H9 (cell line): Measurements from ENCODE around the gene MNAT1. TPM values are rescaled to one million over a fixed set of nuclear protein-coding genes. Genes with fewer than 3 reads are reported as not detected.

Experiments
- DNase-seq: peaks from one replicate; pipeline ENCODE4 v3.0.0-alpha.2; 2017
- H2AFZ ChIP-seq: one replicate; pipeline ENCODE4 v1.6.1; 2013; ENCODE audit warnings: mild to moderate bottlenecking, low read length, control low read depth, moderate library complexity
- H2AK5ac ChIP-seq: 2 replicates; pipeline ENCODE4 v1.6.1; 2013; ENCODE audit warnings: low read length, control low read depth, mixed read lengths; ENCODE audit not compliant: insufficient read length
- H2BK120ac ChIP-seq: one replicate; pipeline ENCODE4 v1.6.1; 2013; ENCODE audit warnings: low read depth, mild to moderate bottlenecking, low read length, control low read depth, inconsistent platforms; ENCODE audit not compliant: poor library complexity, severe bottlenecking
- H2BK12ac ChIP-seq: 2 replicates; pipeline ENCODE4 v1.6.1; 2013; ENCODE audit warnings: low read length, control low read depth, mixed read lengths, low read depth; ENCODE audit not compliant: insufficient read length
- H2BK15ac ChIP-seq: 2 replicates; pipeline ENCODE4 v1.6.1; 2013; ENCODE audit warnings: low read depth, low read length, control low read depth
- H2BK20ac ChIP-seq: one replicate; pipeline ENCODE4 v1.6.1; 2013; ENCODE audit warnings: low read depth, mild to moderate bottlenecking, low read length, control low read depth, inconsistent platforms; ENCODE audit not compliant: poor library complexity, severe bottlenecking
- H2BK5ac ChIP-seq: 2 replicates; pipeline ENCODE4 v1.6.1; 2013; ENCODE audit warnings: low read length, control low read depth, mixed read lengths; ENCODE audit not compliant: insufficient read length
- H3K14ac ChIP-seq: 2 replicates; pipeline ENCODE4 v1.6.1; 2013; ENCODE audit warnings: low read length, control low read depth; ENCODE audit not compliant: insufficient read depth
- H3K18ac ChIP-seq: 2 replicates; pipeline ENCODE4 v1.6.1; 2013; ENCODE audit warnings: low read depth, mild to moderate bottlenecking, mixed read lengths, low read length, control low read depth; ENCODE audit not compliant: insufficient read length
- H3K23ac ChIP-seq: 2 replicates; pipeline ENCODE4 v1.6.1; 2013; ENCODE audit warnings: low read length, control low read depth, mixed read lengths, low read depth; ENCODE audit not compliant: insufficient read length
- H3K23me2 ChIP-seq: 2 replicates; pipeline ENCODE4 v1.6.1; 2013; ENCODE audit warnings: low read depth, mild to moderate bottlenecking, mixed read lengths, low read length, control low read depth; ENCODE audit not compliant: insufficient read length, poor library complexity, severe bottlenecking
- H3K27ac ChIP-seq: 2 replicates; pipeline ENCODE4 v1.5.1; 2013; ENCODE audit warnings: low read length, control low read depth, mixed read lengths, low read depth; ENCODE audit not compliant: insufficient read length
- H3K27me3 ChIP-seq: 2 replicates; pipeline ENCODE4 v1.6.1; 2013; ENCODE audit warnings: low read length, control low read depth, inconsistent platforms; ENCODE audit not compliant: insufficient read depth
- H3K4ac ChIP-seq: 2 replicates; pipeline ENCODE4 v1.6.1; 2013; ENCODE audit warnings: low read depth, mild to moderate bottlenecking, control low read depth, inconsistent platforms, low read length, moderate library complexity
- H3K4me1 ChIP-seq: 2 replicates; pipeline ENCODE4 v1.6.1; 2013; ENCODE audit warnings: low read length, control low read depth, inconsistent platforms; ENCODE audit not compliant: insufficient read depth
- H3K4me2 ChIP-seq: 2 replicates; pipeline ENCODE4 v1.6.1; 2013; ENCODE audit warnings: low read length, control low read depth, mixed read lengths; ENCODE audit not compliant: insufficient read length, insufficient read depth
- H3K56ac ChIP-seq: 2 replicates; pipeline ENCODE4 v1.6.1; 2013; ENCODE audit warnings: low read depth, mild to moderate bottlenecking, mixed read lengths, low read length, control low read depth; ENCODE audit not compliant: insufficient read length
- H3K79me1 ChIP-seq: 2 replicates; pipeline ENCODE4 v1.6.1; 2013; ENCODE audit warnings: low read depth, mild to moderate bottlenecking, moderate library complexity, low read length, control low read depth, inconsistent platforms; ENCODE audit not compliant: insufficient read depth, poor library complexity, severe bottlenecking
- H3K79me2 ChIP-seq: 2 replicates; pipeline ENCODE4 v1.6.1; 2013; ENCODE audit warnings: low read length, control low read depth, inconsistent platforms; ENCODE audit not compliant: insufficient read depth
- H3K9ac ChIP-seq: 2 replicates; pipeline ENCODE4 v1.6.1; 2013; ENCODE audit warnings: low read length, control low read depth, mixed read lengths; ENCODE audit not compliant: insufficient read length; ENCODE audit errors: extremely low read depth
- H3K9me3 ChIP-seq: one replicate; pipeline ENCODE4 v1.6.1; 2013; ENCODE audit warnings: low read depth, low read length, inconsistent platforms; ENCODE audit not compliant: control insufficient read depth
- H3T11ph ChIP-seq: one replicate; pipeline ENCODE4 v1.6.1; 2013; ENCODE audit warnings: mild to moderate bottlenecking, low read length, control low read depth, inconsistent platforms
- H4K20me1 ChIP-seq: one replicate; pipeline ENCODE4 v1.6.1; 2013; ENCODE audit not compliant: control insufficient read depth, insufficient read length, insufficient read depth
- H4K5ac ChIP-seq: 2 replicates; pipeline ENCODE4 v1.6.1; 2013; ENCODE audit warnings: low read depth, mild to moderate bottlenecking, mixed read lengths, low read length, control low read depth; ENCODE audit not compliant: insufficient read length
- H4K8ac ChIP-seq: replicated peaks from 2 replicates; pipeline ENCODE4 v1.6.1; 2013; ENCODE audit warnings: low read length, control low read depth, mixed read lengths, low read depth; ENCODE audit not compliant: insufficient read length
- H4K91ac ChIP-seq: 2 replicates; pipeline ENCODE4 v1.6.1; 2013; ENCODE audit warnings: low read depth, mild to moderate bottlenecking, moderate library complexity, mixed read lengths, low read length, control low read depth; ENCODE audit not compliant: insufficient read length
- H3K27ac Mint-ChIP-seq, 3 experiments: 2 replicates in 2 of 3; 3 replicates in 1 of 3; pipeline ENCODE4 v1.8.0; 2020 to 2021; ENCODE audit warnings: mixed read lengths in 3 of 3, mild to moderate bottlenecking in 1 of 3, moderate library complexity in 1 of 3
- H3K27me3 Mint-ChIP-seq: 2 replicates; pipeline ENCODE4 v1.8.0; 2021; ENCODE audit warnings: low read depth, mild to moderate bottlenecking, moderate library complexity, mixed read lengths
- H3K36me3 Mint-ChIP-seq, 3 experiments: 2 replicates in 2 of 3; 3 replicates in 1 of 3; pipeline ENCODE4 v1.8.0; 2020 to 2021; ENCODE audit warnings: low read depth in 3 of 3, mixed read lengths in 3 of 3; ENCODE audit not compliant: insufficient read depth in 1 of 3
- H3K4me1 Mint-ChIP-seq, 2 experiments: 2 replicates each; pipeline ENCODE4 v1.8.0; 2020; ENCODE audit warnings: mixed read lengths in 2 of 2
- H3K4me3 Mint-ChIP-seq, 2 experiments: 2 replicates in 1 of 2; 3 replicates in 1 of 2; pipeline ENCODE4 v1.8.0; 2020 to 2021; ENCODE audit warnings: mild to moderate bottlenecking in 2 of 2, mixed read lengths in 2 of 2, moderate library complexity in 1 of 2
- H3K9me3 Mint-ChIP-seq, 2 experiments: 2 replicates in 1 of 2; 3 replicates in 1 of 2; pipeline ENCODE4 v1.8.0; 2020; ENCODE audit warnings: mild to moderate bottlenecking in 2 of 2, mixed read lengths in 2 of 2, moderate library complexity in 1 of 2
- CTCF ChIP-seq: fragments of 200-600 bp; sonication (generic); conservative IDR thresholded peaks from 3 replicates; pipeline ENCODE4 v1.8.0; 2021; ENCODE audit warnings: antibody characterized with exemption, mild to moderate bottlenecking
- WGBS: extraction: QIAGEN DNeasy Blood & Tissue Kit; methylation state at CpG from one replicate; pipeline ENCODE4 v1.1.7; 2013; ENCODE audit warnings: missing lambda C conversion rate, low lambda C conversion rate, mixed read lengths; ENCODE audit not compliant: insufficient read length; ENCODE audit errors: extremely low coverage; 5-methylcytosine and 5-hydroxymethylcytosine counted together
- total RNA-seq: library from RNA; stranded (reverse); gene quantifications from 2 replicates; pipeline ENCODE4 v1.2.1, GENCODE V29; 2021

The MNAT1 gene
- total RNA-seq, 1 experiment from 2014 or later = 43.1 TPM

- no peak overlapping the region for H3K27ac Mint-ChIP-seq
- no peaks in the 10 kb centered on the region for H3K9me3 Mint-ChIP-seq
- no peak overlapping the region for H4K8ac ChIP-seq
- H2BK20ac ChIP-seq = no peak overlapping the region
- no peak overlapping the region for H2AFZ ChIP-seq
- H3K18ac ChIP-seq = no peak overlapping the region
- no peak overlapping the region for H3K9ac ChIP-seq
- no peak overlapping the region for H2BK120ac ChIP-seq
- no peak overlapping the region for H2BK15ac ChIP-seq
- no peaks in the 10 kb centered on the region for H3K9me3 ChIP-seq
- H3K27me3 ChIP-seq = no peaks in the 10 kb centered on the region
- H4K5ac ChIP-seq = no peak overlapping the region
- H3K4ac ChIP-seq = no peak overlapping the region
- H3K14ac ChIP-seq = no peak overlapping the region
- no peak for TF ChIP-seq CTCF
- peaks cover 14 to 30% of the 10 kb centered on the region in 2 experiments for H3K4me1 Mint-ChIP-seq
- H3K79me1 ChIP-seq = peaks cover 6% of the 10 kb centered on the region
- no peaks in the 10 kb centered on the region for H3K27me3 Mint-ChIP-seq
- H4K20me1 ChIP-seq = no peaks in the 10 kb centered on the region
- H2AK5ac ChIP-seq = no peak overlapping the region
- H3T11ph ChIP-seq = no peak overlapping the region
- H4K91ac ChIP-seq = no peak overlapping the region
- H3K27ac ChIP-seq = no peak overlapping the region
- peaks cover 9 to 12% (median 9%) of the 10 kb centered on the region in 3 experiments; a peak in 6 of 7 replicates for H3K36me3 Mint-ChIP-seq
- H3K23me2 ChIP-seq = no peaks in the 10 kb centered on the region
- no peaks in the 10 kb centered on the region; the same call in 1 of the 2 replicates for H3K79me2 ChIP-seq
- WGBS = no CpG with 5 or more reads among the region's 3 CpGs
- peaks cover 2% of the 10 kb centered on the region; the same call in 1 of the 2 replicates for H3K4me1 ChIP-seq
- no peak overlapping the region for H3K4me2 ChIP-seq
- no peak overlapping the region for H3K56ac ChIP-seq
- H3K4me3 Mint-ChIP-seq = no peak overlapping the region
- no peak for DNase-seq
- H3K23ac ChIP-seq = no peak overlapping the region
- no peak overlapping the region for H2BK12ac ChIP-seq
- H2BK5ac ChIP-seq = no peak overlapping the region
Observed at GRCh38 chr14:60786905-60787304, 52.3 kb downstream of the MNAT1 start.
